HG03196 (cell line): ENCODE measurements around the gene TCF7L1.
"Not testable (repeated sequence)": the region's sequence is repeated elsewhere in the genome, so short reads cannot be mapped to it uniquely, and the experiment has no call there.

Experiments used
- ATAC-seq: cut with Tn5 transposase; IDR thresholded peaks from one replicate; pipeline ENCODE4 v1.9.1; 2021; ENCODE audit not compliant: unreplicated experiment

Gene TCF7L1, protein sequence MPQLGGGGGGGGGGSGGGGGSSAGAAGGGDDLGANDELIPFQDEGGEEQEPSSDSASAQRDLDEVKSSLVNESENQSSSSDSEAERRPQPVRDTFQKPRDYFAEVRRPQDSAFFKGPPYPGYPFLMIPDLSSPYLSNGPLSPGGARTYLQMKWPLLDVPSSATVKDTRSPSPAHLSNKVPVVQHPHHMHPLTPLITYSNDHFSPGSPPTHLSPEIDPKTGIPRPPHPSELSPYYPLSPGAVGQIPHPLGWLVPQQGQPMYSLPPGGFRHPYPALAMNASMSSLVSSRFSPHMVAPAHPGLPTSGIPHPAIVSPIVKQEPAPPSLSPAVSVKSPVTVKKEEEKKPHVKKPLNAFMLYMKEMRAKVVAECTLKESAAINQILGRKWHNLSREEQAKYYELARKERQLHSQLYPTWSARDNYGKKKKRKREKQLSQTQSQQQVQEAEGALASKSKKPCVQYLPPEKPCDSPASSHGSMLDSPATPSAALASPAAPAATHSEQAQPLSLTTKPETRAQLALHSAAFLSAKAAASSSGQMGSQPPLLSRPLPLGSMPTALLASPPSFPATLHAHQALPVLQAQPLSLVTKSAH

DNA sequence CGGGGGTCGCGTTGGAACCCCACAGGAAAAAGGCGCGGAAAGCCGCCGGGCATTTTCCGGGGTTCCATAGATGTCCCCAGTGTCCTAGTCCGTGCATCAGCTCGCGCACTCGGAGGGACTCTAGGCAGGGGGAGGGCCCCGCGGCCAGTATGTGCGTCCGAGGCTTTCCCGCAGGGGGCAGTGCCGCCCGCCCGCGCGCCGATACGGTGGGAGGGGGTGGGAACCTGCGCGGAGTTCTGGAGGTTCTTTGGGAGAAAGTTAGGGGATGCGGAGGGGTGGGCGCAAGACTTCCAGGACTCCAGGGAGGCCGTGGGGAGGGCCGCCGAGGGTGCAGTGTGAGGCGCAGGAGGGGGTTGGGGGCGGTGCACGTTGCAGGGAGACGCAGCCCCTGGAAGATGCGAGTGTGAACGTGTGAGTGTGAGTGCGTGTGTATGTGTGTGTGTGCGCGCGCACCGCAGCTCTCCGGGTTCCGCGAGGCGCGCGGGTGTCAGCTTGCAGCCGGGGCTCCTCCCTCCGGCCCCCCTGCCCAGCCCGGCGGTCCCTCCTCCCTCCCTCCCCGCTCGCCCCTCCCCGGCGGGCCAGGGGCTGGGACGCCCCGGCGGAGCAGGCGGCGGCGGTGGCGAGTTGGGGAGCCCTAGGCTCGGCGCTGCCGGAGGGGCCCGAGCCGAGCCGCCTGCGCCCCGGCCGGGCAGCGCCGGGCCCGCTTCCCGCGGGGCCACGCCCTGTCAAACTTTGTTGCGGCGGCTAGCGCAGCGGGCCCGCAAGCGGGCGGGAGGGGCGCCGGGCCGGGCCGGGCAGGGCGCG is at the start of gene TCF7L1:
Gene TCF7L1 (plus strand): TSS at position 559 of the 804 bp plus-strand sequence. CDS start 293 bp downstream, outside the sequence.
- ATAC-seq, result no peak

DNA sequence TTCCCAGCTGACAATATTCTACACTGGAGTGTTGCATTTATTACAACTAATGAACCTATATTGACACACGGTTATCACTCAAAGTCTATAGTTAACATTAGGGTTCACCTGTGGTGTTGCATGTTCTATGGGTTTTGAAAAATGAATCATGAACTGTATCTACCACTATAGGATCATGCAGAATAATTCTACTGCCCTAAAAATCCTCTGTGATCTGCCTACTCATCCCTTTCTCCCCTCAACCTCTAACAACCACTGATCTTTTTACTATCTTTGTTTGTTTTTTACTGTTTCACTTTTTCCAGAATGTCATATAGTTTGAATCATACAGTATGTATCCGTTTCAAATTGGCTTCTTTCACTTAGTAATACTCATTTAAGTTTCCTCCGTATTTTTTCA is 47.6 kb upstream of the TCF7L1 start:
- no peak for ATAC-seq

DNA sequence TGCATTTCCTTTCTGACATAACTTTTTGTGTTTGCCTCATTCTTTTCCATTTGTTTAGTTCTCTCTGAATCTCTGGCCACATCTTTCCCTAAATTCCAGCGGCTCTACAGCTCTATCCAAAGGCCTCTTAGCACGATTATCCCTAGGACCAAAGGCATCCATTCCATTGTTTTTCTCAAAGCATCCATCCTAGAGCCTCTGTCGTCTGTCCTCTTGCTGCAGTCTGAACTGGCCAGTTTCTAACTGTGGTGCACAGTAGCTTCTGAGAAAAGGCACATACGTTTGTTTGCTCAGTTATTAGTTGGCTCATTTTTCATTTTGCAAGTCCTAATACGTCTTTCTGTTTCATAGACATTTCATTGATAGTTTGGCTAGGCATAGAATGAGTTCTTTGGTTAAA is 45.7 kb upstream of the TCF7L1 start:
- no peak for ATAC-seq

DNA sequence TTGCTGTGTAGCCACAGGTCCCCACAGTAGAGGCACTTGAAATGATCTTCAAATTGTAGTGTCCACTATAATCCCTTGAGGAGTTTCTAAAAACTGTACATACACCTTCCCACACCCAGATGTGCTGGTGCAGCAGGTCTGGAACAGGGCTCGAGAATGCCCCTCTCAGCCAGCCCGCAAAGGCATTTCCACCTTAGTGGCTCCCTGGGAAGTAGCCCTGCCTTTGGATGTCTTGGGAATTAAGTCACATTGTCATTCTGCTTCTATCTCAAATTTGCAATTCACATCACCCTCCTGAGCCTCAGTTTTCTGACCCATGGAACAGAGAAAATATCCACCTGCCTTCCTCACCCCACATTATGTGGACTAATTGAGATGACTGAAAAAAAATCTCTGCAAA is 44.3 kb upstream of the TCF7L1 start:
- no peak for ATAC-seq

DNA sequence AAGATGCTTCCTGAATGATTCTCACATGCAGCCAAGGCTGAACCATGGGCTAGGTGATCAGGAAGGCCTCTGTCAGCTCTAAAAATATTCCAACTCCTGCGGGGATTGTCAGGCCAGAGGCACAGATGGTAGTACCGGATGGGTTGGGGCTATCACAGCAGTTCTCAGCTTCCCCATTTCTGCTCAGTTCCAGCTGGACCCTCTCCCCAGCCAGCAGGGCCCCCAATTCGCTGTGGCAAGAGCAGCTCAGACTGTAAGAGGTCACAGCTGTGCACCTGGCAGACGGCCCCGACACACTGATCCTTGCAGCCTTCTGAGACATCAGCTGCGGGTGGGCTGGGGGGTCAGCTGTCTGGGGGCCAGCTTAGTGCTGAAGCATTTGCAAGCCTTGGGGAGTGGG is 43.6 kb upstream of the TCF7L1 start:
- ATAC-seq, result no peak

DNA sequence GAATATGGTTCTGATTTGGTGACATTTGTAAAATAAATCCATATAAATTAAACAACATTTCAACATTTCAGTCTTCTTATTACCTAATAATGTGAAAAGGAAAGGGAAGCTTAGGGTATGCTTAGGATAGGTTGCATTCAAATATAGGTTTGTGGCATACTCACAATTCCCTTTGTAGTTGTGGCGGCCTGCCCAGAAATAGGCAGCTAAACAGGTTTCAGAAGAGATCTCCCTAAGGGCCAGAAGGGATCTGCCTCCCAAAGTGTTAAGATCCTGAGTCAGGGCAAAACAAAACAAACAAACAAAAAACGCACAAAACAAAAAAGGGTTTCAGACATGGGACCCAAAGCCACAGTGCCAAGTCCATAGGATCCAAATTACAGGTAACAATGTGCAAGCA is 41.4 kb upstream of the TCF7L1 start:
- ATAC-seq, result no peak

DNA sequence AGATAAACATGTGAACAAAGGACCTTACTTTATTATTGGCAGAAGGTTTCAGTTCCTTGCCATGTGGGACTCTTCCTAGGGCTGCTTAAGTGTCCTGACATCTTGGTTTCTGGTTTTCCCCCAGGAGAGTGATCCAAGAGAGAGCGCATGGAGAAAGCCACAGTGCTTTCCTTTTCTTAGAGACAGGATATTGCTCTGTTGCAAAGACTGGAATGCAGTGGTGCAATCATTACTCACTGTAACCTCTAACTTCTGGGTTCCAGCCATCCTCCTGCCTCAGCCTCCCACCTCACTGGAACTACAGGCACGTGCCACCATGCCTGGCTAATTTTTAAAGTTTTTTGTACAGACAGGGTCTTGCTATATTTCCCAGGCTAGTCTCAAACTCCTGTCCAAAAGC is 38.1 kb upstream of the TCF7L1 start:
- ATAC-seq, result no peak

DNA sequence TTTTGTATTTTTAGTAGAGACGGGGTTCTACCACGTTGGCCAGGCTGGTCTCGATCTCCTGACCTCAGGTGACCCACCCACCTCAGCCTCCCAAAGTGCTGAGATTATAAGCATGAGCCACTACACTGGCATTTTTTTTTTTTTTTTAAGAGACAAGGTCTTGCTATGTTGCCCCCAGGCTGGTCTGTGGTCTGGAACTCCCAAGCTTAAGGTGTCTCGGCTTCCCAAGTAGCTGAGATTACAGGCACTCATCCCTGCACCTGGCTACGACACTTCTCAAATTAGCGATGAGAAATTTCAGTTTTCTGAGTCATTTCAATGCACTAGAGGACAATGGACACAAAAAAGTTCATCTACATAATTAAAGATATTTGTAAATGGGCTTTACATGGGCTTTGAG is 36.6 kb upstream of the TCF7L1 start:
- ATAC-seq, result no peak

DNA sequence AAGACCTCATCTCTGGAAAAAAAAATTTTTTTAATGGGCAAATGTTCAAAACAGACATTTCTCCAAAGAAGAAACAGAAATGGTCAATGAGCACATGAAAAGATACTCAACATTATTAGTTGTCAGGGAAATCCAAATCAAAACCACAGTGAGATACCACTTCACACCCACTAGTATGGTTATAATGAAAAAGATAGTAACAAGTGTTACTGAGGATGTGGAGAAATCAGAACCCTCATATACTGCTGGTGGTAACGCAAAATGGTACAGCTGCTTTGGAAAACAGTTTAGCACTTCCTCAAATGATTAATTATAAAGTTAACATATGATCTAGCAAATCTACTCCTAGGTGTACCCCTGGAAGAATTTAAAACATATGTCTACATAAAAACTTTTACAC is 29.0 kb upstream of the TCF7L1 start:
- no peak for ATAC-seq

DNA sequence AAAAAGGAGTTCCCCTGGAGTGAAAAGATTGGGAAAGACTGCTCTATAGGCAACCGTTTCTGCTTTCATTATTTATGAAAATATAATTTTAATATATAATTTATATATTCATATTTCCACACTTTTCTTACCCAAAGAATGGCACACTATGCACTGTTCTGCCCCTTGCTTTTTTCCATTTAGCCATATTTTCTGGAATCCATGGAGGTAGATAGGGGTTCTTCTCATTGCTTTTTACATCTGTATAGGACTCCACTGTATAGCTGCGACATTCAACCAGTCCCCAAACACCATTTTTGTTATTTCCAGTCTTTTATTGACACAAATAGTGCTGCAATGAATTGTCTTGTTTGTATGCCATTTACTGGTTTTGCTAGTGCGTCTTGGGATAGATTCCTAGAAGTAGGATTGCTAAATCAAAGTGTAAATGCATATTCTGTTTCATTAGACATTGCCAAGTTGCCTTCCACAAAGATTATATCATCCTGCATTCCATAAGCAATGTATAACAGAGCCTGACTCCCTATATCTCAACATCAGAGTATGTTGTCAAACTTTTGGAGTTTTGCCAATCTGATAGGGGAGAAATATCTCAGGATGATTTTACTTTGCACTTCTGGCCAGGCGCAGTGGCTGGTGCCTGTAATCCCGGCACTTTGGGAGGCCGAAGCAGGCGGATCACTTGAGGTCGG is 26.6 kb upstream of the TCF7L1 start:
- ATAC-seq, result no peak

DNA sequence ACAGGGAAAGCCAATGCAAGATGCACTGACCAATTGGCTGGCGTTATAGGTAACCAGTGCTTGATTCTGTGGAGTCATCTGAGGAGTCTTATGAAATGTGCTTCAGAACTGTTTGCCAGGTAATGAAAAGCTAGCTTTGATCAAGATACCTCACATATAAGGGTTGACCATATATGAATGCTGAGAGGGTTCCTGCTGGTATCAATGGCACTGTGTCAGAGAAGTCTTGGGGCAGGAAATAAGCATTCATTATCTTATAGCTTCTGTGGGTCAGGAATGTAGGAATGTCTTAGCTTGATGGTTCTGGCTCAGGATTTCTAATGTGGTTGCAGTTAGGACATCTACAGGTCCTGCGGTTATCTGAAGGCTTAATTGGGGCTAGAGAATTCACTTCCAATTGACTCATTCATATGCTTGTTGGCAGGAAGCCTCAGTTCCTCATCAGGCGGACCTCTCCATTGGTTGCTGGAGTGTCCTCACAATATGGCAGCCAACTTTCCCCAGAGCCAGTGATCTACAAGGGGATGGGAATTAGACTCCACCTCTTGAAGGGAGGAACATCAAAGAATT is 22.1 kb upstream of the TCF7L1 start:
- no peak for ATAC-seq

DNA sequence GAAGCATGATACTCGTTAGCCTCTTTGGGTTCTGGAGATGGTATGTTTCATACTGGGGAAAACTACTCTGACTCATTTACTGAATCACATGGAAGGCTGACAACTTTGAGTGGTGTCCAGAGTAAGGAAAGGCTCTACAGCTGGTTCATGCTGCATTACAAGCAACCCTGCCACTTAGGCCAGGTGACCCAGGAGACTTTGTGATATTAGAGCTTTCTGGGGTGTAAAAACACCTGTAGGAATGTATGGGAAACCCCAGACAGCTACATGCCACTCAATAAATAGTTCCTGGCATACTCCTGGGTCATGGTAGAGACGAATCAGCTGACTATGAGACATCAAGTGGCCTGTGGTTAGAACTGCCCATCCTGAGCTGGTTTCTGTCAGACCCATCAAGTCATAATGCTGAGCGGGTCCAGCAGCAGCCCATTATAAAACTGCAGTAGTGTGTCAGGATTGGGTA is 21.3 kb upstream of the TCF7L1 start:
- ATAC-seq, result no peak

DNA sequence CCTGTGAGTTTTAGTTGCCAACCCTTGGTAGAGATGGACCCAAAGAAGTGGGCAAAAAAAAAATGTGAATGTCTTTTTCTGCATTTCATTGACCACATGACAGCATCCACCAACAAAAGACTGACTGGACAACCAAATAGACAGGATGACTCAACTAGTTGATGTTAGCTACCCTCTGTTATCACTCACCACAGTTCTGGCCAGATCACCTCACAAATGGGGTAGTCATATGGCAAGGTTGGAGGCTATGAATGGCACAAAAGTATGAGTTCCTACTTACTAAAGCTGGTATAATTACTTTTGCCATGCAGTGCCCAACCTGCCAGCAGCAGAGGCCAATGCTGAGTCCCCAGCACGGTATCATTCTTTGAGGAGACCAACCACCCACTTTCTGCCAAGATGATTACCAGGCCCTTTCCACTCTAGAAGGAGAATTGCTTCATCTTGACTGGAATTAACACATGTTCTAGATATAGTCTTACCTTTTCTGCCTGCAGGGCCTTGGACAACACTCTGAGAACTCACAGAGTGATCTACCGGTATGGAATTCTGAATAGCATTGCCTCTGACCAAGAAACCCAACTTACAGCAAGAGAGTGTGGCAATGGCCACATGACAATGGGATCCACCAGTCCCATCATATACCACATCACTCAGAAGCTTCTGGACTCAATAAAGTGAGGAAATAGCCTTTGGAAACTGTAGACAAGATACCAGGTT is 20.1 kb upstream of the TCF7L1 start:
- ATAC-seq, result no peak

DNA sequence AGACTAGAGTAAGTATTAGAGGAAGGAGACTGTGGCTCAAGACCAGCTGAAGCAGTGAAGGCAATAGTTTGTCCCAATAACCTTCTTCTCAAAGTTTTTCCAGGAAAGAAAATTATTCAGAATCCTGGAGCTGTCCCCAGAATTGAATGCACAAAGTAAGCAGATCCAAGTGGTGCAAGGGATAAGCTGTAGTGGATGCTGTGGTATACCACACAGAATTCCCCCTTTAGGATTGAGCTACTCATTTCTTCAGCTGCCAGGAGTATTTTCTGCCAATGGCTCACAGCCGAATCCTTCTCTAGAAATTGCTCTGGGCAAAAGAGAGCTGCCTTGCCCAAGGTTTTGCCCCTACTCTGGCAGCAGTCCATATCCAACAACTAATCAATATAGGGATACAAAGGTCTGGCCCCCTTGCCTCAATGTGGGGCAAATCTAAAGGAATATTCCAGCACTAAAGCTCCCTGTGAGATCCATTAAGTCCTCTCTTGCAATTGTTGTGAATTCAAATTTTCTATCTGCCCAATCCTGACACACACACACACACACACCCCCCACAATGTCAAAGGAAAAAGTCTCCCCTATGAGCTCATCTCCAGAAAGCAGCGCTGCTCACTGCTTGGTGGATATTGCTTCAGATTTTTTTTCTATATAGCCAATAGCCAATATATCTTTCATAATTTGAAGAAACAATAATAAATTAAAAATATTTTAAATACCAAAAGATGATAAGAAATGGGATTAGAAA is 18.4 kb upstream of the TCF7L1 start:
- ATAC-seq, result no peak

DNA sequence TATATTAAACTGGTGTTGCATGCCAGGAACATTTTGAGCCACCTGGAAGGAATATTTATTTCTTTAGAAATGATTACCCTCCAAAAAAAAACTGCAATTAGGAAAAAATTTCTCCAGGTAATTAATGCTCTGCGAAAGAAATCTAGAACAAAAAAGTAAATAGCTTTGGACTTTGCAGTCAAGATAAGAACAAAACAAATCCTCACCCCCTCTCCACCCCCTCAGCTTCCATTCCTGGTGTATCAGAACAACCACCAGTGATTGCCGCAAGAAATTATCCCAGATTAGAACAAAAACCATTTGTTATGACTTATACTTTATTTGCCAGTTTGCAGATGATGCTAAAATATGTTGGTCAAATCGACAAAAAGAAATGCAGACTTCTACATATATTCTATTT is 17.0 kb upstream of the TCF7L1 start:
- ATAC-seq, result no peak

DNA sequence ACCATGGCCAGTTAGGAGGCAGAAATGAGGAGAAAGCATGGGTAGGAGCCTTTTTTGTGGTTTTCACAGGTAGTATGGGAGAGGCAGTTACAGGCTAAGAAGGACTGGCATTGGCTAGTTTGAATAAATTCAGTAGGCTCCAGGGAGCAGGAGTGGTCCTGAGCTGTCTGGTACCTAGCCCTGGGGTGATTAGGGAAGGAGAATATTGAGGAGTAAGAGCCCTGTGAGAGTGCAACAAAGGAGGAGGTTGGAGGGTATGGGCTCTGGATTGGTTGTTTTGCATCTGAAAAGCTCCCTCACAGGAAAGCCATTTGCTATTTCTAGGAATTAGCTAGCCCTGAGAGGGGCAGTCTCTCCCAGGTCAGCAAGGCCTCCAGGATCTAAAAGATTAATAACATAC is 13.3 kb upstream of the TCF7L1 start:
- ATAC-seq, result no peak

DNA sequence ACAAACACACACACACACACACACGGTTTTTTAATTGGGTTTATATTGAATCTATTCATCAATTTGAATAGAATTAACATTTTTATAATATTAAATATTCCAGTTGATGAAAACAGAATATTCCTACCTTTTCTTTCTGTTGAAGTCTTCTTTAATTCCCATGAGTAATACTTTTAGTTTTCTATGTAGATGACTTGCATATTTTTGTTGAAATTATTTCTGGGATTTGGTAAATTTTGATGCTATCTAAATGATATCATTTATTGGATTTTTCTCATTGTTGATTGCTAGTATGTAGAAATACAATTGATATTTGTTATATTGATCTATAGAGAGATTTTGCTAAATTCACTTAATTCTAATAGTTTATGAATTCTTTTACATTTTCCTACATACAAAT is 12.8 kb upstream of the TCF7L1 start:
- no peak for ATAC-seq

DNA sequence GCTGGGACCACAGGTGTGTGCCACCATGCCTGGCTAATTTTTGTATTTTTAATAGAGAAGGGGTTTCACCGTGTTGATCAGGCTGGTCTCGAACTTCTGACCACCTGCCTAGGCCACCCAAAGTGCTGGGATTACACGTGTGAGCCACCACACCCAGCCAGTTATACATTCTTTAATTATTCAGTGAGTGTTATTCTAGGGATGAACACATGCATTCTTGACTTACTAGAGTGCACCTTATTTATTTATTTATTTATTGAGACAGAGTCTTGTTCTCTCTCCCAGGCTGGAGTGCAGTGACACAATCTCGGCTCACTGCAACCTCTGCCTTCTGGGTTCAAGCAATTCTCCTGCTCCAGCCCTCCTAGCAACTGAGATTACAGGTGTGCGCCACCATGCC is 6.7 kb upstream of the TCF7L1 start:
- ATAC-seq, result not testable (repeated sequence)

DNA sequence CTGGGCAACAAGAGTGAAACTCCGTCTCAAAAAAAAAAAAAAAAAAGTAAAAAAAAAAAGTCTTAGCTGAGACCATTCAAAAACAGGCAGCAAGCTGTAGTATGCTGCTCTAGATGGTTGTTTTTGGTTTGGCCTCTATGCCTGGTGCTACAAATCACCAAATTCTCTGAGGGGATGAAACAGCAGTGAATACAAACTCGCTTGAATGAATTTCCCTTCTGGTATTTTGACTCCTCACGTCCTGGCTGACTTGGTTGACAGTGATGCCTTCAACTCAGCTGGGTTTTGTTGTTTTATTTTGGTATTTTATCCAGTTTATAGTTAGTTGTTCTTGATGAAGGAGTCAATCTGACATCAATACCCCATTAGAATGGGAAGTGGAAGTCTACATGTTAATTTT is 3.3 kb upstream of the TCF7L1 start:
- ATAC-seq, result no peak

DNA sequence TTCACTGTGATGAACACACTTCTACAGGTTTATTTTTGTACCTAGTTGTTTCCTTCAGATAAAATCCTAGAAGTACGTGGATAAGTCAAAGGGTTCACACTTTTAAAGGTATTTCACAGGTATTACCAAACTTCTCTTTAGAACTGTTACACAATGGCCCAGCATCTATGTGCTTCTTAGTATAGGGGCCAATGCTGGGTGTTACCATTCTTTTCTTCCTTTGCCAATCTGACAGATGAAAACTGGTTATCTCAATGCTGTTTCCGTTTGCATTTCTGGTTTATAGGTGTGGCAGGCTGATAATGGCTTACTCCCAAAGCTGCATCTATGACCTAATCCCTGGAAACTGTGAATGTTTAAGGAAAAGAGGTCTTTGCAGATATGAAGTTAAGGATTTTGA is 2.8 kb upstream of the TCF7L1 start:
- no peak for ATAC-seq
